ENCODE measurements around the gene ZSWIM4. TPM values are rescaled to one million over a fixed set of nuclear protein-coding genes. Genes with fewer than 3 reads are reported as not detected.

ZSWIM4 gene
- polyA plus RNA-seq, 3 donors: 0.19 to 1.1 (median 0.23) TPM

DNA sequence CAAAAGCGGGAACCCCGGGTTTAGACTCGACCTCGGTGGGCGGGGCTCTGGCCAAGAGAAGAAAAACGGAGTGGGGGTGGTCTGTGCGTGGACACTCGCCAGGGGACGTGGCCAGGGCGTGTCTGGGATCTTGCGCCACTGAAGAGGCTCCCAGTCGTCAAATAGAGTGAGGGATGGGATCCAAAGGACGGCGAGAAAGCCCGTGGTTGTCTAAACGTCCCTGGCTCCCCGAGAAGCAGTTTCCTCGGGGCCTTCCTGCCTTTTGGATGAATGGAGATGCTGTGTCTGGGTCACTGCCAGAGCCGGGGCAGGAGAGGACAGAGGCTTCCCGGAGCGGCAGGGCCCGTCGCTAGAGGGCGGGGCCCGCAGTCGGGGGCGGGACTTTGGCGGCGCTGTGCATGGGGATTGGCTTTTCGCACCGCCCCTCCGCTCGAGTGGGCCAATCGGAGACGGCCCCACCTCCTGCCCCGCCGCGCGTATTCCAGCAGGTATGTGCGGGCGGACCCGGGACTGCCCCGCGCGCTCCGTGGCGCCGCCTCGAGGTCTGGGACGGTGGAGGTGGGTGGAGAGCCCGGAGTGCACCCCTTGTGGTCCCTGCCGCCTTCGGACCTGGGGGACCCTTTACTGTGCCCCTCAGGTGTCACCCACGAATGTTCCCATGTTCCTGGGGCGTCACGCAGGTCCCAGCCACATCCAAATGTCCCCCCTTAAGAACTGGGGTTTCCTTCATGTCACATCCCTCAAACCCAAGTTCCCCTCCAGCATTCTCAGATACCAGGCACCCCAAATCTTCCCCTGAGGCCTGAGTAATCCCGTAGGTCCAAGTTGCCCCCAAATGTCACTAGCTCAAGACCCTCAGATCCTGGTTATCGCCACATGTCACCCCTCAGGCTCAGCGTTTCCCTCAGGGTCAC lies 38.3 kb downstream of the ZSWIM4 start:
- peak overlapping the region; percentile 74 for H3K4me2 ChIP-seq (replicated peaks; ENCODE audit: extremely low read depth, low read length, poor library complexity, severe bottlenecking)
- H3K27ac ChIP-seq (ENCODE audit: low read depth in 1 of 2, low read length in 2 of 2): peak overlapping the region; percentile 99 to 100
- no peaks in the 10 kb centered on the region for H3K9me3 ChIP-seq (replicated peaks in 1 of 2; ENCODE audit: control insufficient read depth in 1 of 2, insufficient read depth in 1 of 2, low read length in 2 of 2)
- no peak overlapping the region for H2AFZ ChIP-seq (ENCODE audit: insufficient read depth, low read depth, low read length, poor library complexity, severe bottlenecking)
- peak; percentile 90 to 92 (median 91) for DNase-seq
- intact Hi-C loops (cut with micrococcal nuclease): loop anchor here (5.0 kb wide), 2 partner anchors 36 to 46 kb away; partner anchors contain the start of gene ZSWIM4 (in 1 of the 2)
- H3K27me3 ChIP-seq (ENCODE audit: control insufficient read depth in 2 of 2, insufficient read depth in 2 of 2, low read length in 2 of 2): no peaks in the 10 kb centered on the region
- peaks cover 56 to 59% of the 10 kb centered on the region in 2 donors for H3K4me1 ChIP-seq (ENCODE audit: control insufficient read depth in 1 of 2, insufficient read depth in 2 of 2, low read length in 2 of 2)
- peak overlapping the region; percentile 91 to 99 (median 94) for H3K27ac Mint-ChIP-seq
- TF ChIP-seq, protein P1, sequence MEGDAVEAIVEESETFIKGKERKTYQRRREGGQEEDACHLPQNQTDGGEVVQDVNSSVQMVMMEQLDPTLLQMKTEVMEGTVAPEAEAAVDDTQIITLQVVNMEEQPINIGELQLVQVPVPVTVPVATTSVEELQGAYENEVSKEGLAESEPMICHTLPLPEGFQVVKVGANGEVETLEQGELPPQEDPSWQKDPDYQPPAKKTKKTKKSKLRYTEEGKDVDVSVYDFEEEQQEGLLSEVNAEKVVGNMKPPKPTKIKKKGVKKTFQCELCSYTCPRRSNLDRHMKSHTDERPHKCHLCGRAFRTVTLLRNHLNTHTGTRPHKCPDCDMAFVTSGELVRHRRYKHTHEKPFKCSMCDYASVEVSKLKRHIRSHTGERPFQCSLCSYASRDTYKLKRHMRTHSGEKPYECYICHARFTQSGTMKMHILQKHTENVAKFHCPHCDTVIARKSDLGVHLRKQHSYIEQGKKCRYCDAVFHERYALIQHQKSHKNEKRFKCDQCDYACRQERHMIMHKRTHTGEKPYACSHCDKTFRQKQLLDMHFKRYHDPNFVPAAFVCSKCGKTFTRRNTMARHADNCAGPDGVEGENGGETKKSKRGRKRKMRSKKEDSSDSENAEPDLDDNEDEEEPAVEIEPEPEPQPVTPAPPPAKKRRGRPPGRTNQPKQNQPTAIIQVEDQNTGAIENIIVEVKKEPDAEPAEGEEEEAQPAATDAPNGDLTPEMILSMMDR (IDR thresholded peaks at IDR 0.05): peak; percentile 45
- 4% methylated on average over 59 of the region's 59 CpGs for WGBS (ENCODE audit: insufficient coverage)
- peaks cover 47% of the 10 kb centered on the region for H3K79me2 ChIP-seq (ENCODE audit: insufficient read depth, low read length)
- peaks cover 0 to 18% (median 2%) of the 10 kb centered on the region in 3 donors for H3K27me3 Mint-ChIP-seq (ENCODE audit: low read depth in 3 of 3)
- peak overlapping the region in 2 of 3 experiments; percentile 33 to 97 for H3K4me3 ChIP-seq (replicated peaks in 1 of 3; ENCODE audit: low read depth in 2 of 3, low read length in 3 of 3)
- H3K9ac ChIP-seq (ENCODE audit: insufficient read depth, low read length, poor library complexity, severe bottlenecking): peak overlapping the region; percentile 55
- peak overlapping the region; percentile 76 to 84 for H3K4me3 Mint-ChIP-seq
- peaks cover 45% of the 10 kb centered on the region for H3K4me1 Mint-ChIP-seq
- no peaks in the 10 kb centered on the region for H3K9me3 Mint-ChIP-seq
- H3K36me3 ChIP-seq (replicated peaks in 1 of 2; ENCODE audit: control insufficient read depth in 1 of 2, insufficient read depth in 2 of 2, low read length in 2 of 2): peaks cover 7 to 23% of the 10 kb centered on the region in 2 donors
- peaks cover 78% of the 10 kb centered on the region for H4K20me1 ChIP-seq (ENCODE audit: insufficient read depth, low read length)
- peaks cover 27 to 58% of the 10 kb centered on the region in 2 donors for H3K36me3 Mint-ChIP-seq

DNA sequence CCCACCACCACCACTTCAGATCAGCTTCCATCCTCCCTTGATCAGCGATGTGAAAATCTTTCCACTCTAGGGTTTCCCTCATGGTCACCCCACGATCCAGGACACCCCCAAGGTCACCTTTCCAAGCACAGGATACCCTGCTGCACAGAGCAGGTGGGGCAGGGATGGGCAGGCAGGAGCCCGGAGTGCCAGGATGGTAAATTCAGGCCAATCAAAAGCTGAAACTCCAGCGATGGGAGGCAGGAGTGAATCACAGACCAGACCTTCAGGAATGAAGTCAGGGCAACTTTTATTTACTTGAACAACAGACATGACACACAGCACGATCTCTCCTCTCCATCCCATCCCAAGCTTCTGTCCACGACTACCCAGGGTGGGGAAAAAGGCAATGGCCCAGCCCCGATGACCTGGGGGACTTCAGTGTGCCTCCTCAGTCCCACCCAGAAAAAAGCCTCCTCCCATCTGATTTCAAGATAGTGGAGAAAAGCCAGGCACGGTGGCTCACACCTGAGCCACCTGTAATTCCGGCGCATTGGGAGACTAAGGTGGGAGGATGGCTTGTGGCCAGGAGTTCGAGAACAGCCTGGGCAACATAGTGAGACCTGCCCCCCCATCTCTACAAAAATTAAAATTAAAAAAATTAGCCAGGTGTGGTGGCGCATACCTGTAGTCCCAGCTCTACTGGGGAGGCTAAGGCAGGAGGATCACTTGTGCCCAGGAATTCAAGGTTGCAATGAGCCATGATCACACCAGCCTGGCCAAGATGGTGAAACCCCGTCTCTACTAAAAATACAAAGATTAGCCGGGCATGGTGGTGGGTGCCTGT lies 39.2 kb downstream of the ZSWIM4 start:
- Histone ChIP-seq H2AFZ (ENCODE audit: insufficient read depth, low read depth, low read length, poor library complexity, severe bottlenecking) (no peak overlapping the region), H3K27ac (ENCODE audit: low read depth in 1 of 2, low read length in 2 of 2) (peak overlapping the region; percentile 99 to 100), H3K9ac (ENCODE audit: insufficient read depth, low read length, poor library complexity, severe bottlenecking) (peak overlapping the region; percentile 55), H3K36me3 (replicated peaks in 1 of 2; ENCODE audit: control insufficient read depth in 1 of 2, insufficient read depth in 2 of 2, low read length in 2 of 2) (peaks cover 7 to 23% of the 10 kb centered on the region in 2 donors), H3K79me2 (ENCODE audit: insufficient read depth, low read length) (peaks cover 56% of the 10 kb centered on the region), H3K4me1 (ENCODE audit: control insufficient read depth in 1 of 2, insufficient read depth in 2 of 2, low read length in 2 of 2) (peaks cover 65 to 67% of the 10 kb centered on the region in 2 donors), H4K20me1 (ENCODE audit: insufficient read depth, low read length) (peaks cover 87% of the 10 kb centered on the region), H3K4me2 (replicated peaks; ENCODE audit: extremely low read depth, low read length, poor library complexity, severe bottlenecking) (peak overlapping the region; percentile 74), H3K4me3 (replicated peaks in 1 of 3; ENCODE audit: low read depth in 2 of 3, low read length in 3 of 3) (peak overlapping the region in 1 of 3 experiments; percentile 97), H3K9me3 (replicated peaks in 1 of 2; ENCODE audit: control insufficient read depth in 1 of 2, insufficient read depth in 1 of 2, low read length in 2 of 2) (no peaks in the 10 kb centered on the region), H3K27me3 (ENCODE audit: control insufficient read depth in 2 of 2, insufficient read depth in 2 of 2, low read length in 2 of 2) (no peaks in the 10 kb centered on the region)
- H3K9me3 Mint-ChIP-seq: no peaks in the 10 kb centered on the region
- H3K4me3 Mint-ChIP-seq: peak overlapping the region; percentile 76 to 84
- intact Hi-C loops (cut with micrococcal nuclease): loop anchor here (5.0 kb wide), 2 partner anchors 37 to 47 kb away; partner anchors contain the start of gene ZSWIM4 (in 1 of the 2)
- TF ChIP-seq, protein P1 (IDR thresholded peaks at IDR 0.05): no peak
- peak in 2 of 3 donors; percentile 29 to 46 for DNase-seq
- peaks cover 0 to 18% (median 2%) of the 10 kb centered on the region in 3 donors for H3K27me3 Mint-ChIP-seq (ENCODE audit: low read depth in 3 of 3)
- H3K4me1 Mint-ChIP-seq: peaks cover 49% of the 10 kb centered on the region
- peak overlapping the region; percentile 98 to 100 (median 99) for H3K27ac Mint-ChIP-seq
- WGBS (ENCODE audit: insufficient coverage): 85% methylated on average over 7 of the region's 14 CpGs
- peaks cover 25 to 57% of the 10 kb centered on the region in 2 donors for H3K36me3 Mint-ChIP-seq

Data from CD14-positive monocyte (primary cell).